ENCODE results near the gene LRRC57. TPM values are rescaled to one million over a fixed set of nuclear protein-coding genes. Genes with fewer than 3 reads are reported as not detected.
A peak's percentile ranks its signal among the peaks of the same experiment; 100 is the strongest.

LRRC57 gene
- total RNA-seq, 6 donors from 2014 or later: 24.0 to 48.2 (median 31.2) TPM

DNA sequence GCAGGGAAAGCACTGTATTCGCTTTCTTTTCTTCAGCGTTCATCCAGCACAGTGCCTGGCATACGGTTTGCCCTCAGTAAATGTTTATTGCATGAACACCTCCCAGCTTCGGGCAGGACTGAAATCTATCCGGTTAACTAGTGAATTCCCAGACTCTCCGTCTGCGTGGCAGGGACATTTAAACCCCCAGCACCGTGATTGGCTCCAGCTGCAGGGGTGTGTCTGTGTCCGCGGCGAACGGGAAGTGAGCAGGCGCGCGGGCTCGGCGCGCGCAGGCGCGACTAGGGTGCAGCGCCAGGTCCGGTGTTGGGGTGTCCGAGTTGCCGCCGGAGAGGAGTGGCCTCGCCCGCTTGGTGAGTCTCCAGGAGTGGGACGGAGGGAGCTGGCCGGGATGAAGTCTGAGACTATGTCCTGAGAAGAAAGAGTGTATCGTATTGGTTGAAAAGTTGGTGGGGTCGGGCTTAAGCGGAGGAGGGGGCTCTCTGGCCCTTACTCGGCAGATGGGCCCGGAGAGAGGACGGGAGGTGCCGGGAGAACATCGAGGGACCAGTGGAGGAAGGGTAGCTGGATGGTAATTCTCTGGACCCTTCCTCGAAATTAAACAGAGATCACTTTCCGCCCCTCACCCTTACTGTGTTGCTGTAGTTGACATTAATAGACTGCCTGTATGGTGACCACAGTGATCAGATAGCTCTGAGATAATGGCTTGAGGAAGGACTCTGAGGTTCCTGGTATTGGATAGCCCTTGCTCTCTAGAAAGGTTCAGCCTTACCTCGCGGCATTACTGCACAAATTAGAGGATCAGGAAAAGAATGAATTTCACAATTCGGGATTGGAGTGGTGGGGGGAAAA lies 53.0 kb downstream of the LRRC57 start, which contains the start of gene SNAP23:
Gene SNAP23, plus strand, starts transcription at position 274 of the 852 bp plus-strand sequence. CDS start 16,213 bp downstream, outside the sequence.
- peak in 3 of 4 donors; percentile 91 to 99 (median 96) for TF ChIP-seq POLR2A (IDR thresholded peaks at IDR 0.05)
- peak; percentile 82 to 98 for TF ChIP-seq POLR2AphosphoS5 (IDR thresholded peaks at IDR 0.05)
- TF ChIP-seq EP300 (IDR thresholded peaks at IDR 0.05): peak in 1 of 4 donors; percentile 15
- TF ChIP-seq, protein P1, sequence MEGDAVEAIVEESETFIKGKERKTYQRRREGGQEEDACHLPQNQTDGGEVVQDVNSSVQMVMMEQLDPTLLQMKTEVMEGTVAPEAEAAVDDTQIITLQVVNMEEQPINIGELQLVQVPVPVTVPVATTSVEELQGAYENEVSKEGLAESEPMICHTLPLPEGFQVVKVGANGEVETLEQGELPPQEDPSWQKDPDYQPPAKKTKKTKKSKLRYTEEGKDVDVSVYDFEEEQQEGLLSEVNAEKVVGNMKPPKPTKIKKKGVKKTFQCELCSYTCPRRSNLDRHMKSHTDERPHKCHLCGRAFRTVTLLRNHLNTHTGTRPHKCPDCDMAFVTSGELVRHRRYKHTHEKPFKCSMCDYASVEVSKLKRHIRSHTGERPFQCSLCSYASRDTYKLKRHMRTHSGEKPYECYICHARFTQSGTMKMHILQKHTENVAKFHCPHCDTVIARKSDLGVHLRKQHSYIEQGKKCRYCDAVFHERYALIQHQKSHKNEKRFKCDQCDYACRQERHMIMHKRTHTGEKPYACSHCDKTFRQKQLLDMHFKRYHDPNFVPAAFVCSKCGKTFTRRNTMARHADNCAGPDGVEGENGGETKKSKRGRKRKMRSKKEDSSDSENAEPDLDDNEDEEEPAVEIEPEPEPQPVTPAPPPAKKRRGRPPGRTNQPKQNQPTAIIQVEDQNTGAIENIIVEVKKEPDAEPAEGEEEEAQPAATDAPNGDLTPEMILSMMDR (IDR thresholded peaks at IDR 0.05): peak in 1 of 6 experiments; percentile 13
- Histone ChIP-seq H3K36me3 (no peaks in the 10 kb centered on the region), H3K27ac (peak within 1 kb of the TSS; percentile 92 to 99 (median 94)), H3K4me1 (peaks cover 67 to 83% (median 69%) of the 10 kb centered on the region in 4 donors), H3K4me3 (peak within 1 kb of the TSS; percentile 57 to 94 (median 74)), H3K9me3 (no peaks in the 10 kb centered on the region), H3K27me3 (no peaks in the 10 kb centered on the region)
- ATAC-seq (ENCODE audit: low FRiP score in 2 of 2) (peak; percentile 96 to 97), DNase-seq (peak; percentile 98)
- 0 to 1% methylated on average over 35 to 43 of the region's 43 CpGs for WGBS, 2 donors

DNA sequence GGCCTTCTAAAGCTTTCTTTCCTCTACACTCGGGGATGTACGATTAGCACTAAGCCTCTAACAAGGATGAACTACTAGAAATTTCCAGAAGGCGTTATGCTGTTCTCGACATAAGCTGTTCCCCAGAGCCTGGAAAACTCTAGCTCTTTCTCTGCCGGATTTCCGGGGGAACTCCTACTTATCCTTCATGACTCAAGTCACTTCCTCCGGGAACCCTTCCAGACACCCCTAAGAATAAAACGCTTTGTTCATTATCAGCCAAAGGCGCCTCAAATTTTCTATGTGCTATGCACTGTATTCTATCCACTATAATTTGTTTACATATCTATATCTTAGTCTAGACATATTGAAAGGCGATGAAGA lies 53.6 kb downstream of the LRRC57 start:
- peak in 2 of 4 donors; percentile 43 to 65 for TF ChIP-seq EP300 (IDR thresholded peaks at IDR 0.05)
- no peak for TF ChIP-seq POLR2A (IDR thresholded peaks at IDR 0.05)
- no peaks in the 10 kb centered on the region for H3K9me3 ChIP-seq
- peak in 1 of 2 donors; percentile 76 for DNase-seq

DNA sequence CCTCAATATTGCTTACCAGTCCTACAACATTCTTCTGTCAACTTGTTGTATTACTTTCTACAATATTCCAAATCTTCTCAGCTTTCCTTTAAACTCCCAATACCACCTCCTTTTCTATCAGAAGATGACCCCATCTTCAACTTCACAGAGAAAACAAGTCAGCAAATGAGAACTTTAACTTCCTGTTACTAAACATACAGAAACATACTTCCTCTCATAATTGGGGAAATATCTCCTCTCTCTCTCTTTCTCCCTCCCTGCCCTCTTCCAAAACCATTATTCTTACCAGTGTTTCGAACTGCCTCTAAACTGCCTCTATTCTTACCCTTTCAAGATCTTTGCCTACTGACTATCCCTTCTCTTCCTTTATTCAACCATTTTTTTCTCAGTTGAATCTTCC lies 54.9 kb downstream of the LRRC57 start:
- no peaks in the 10 kb centered on the region for H3K9me3 ChIP-seq
- peak overlapping the region; percentile 92 to 99 (median 94) for H3K27ac ChIP-seq
- no peak for TF ChIP-seq POLR2AphosphoS5 (IDR thresholded peaks at IDR 0.05)
- TF ChIP-seq, protein P1 (IDR thresholded peaks at IDR 0.05): no peak
- TF ChIP-seq EP300 (IDR thresholded peaks at IDR 0.05): no peak
- TF ChIP-seq POLR2A (IDR thresholded peaks at IDR 0.05): no peak
- H3K27me3 ChIP-seq: no peaks in the 10 kb centered on the region
- peaks cover 63 to 80% (median 66%) of the 10 kb centered on the region in 4 donors for H3K4me1 ChIP-seq
- H3K36me3 ChIP-seq: no peaks in the 10 kb centered on the region
- H3K4me3 ChIP-seq: no peak overlapping the region
- no peak for DNase-seq
- ATAC-seq (ENCODE audit: low FRiP score in 2 of 2): no peak
- 59 to 82% methylated on average over 1 of the region's 1 CpG for WGBS, 2 donors

More for the DNA sequence above, 53.6 kb downstream of the LRRC57 start:
- H3K27ac ChIP-seq: peak overlapping the region; percentile 92 to 99 (median 94)
- peak; percentile 0 to 55 for ATAC-seq (ENCODE audit: low FRiP score in 2 of 2)
- whole genome bisulfite sequencing, 2 donors: 1 to 8% methylated on average over 10 of the region's 10 CpGs
- peak overlapping the region; percentile 41 to 94 (median 74) for H3K4me3 ChIP-seq
- H3K27me3 ChIP-seq: no peaks in the 10 kb centered on the region
- peaks cover 62 to 80% (median 65%) of the 10 kb centered on the region in 4 donors for H3K4me1 ChIP-seq
- H3K36me3 ChIP-seq: no peaks in the 10 kb centered on the region

DNA sequence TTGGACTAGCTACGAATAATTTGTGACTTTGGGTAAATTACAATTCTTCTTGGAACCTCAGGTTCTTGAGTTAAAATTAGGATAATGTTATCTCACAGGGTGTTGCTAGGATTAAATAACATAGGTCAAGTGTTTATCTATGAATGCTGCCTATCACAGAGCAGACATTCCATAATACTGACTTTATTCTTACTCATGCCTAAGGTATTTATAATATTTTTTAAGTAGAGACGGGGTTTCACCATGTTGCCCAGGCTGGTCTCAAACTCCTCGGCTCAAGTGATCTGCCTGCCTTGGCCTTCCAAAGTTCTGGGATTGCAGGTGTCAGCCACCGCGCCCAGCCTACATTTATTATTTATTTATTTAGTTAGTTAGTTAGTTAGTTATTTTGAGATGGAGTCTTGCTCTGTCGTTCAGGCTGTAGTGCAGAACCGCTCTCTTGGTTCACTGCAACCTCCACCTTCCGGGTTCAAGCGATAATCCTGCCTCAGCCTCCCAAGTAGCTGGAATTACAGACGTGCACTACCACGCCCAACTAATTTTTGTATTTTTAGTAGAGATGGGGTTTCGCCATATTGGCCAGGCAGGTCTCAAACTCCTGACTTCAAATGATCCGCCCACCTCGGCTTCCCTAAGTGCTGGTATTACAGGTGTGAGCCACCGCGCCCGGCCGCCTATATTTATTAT lies 56.9 kb downstream of the LRRC57 start:
- no peak for DNase-seq
- no peaks in the 10 kb centered on the region for H3K27me3 ChIP-seq
- H3K4me3 ChIP-seq: peak overlapping the region in 3 of 4 donors; percentile 60 to 84 (median 77)
- TF ChIP-seq EP300 (IDR thresholded peaks at IDR 0.05): peak in 1 of 4 donors; percentile 21
- TF ChIP-seq, protein P1 (IDR thresholded peaks at IDR 0.05): no peak
- 84 to 86% methylated on average over 18 of the region's 18 CpGs for WGBS, 2 donors
- no peaks in the 10 kb centered on the region for H3K9me3 ChIP-seq
- H3K27ac ChIP-seq: peak overlapping the region; percentile 92 to 95 (median 92)
- H3K4me1 ChIP-seq: peaks cover 53 to 69% (median 63%) of the 10 kb centered on the region in 4 donors
- H3K36me3 ChIP-seq: no peaks in the 10 kb centered on the region
- peak; percentile 13 to 73 for ATAC-seq (ENCODE audit: low FRiP score in 2 of 2)

Data from upper lobe of left lung (tissue), 6 donors.